ENCODE measurements around the gene TCTN2.

Gene TCTN2

DNA sequence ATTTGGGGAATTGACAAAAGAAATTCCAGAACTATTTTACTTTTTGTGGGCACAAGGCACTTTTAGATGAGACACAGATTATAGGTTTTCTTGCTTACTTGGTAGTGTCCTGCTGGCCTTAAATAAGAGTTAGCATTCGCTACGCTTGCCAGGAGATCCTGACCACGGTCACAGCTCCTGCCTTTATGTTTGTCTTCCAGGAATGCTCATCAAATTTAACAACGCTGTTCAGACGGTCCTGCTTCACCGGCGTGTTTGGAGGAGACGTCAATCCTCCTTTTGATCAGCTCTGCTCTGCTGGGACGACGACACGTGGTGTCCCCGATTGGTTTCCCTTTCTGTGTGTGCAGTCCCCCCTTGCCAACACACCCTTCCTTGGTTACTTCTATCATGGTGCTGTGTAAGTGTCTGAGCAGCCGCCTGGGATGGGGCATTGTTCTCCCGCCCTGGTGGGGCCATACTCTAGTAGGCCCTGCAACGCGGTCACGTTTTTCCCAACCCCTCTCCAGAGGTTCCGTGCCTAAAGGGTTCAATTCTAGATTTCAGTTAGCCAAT, 15.8 kb downstream of the TCTN2 start:
- Histone ChIP-seq H3K4me3 (ENCODE audit: insufficient read length, low read depth) (no peak overlapping the region), H3K27me3 (ENCODE audit: insufficient read depth, insufficient read length) (no peaks in the 10 kb centered on the region), H3K4me1 (ENCODE audit: insufficient read depth, insufficient read length) (no peaks in the 10 kb centered on the region), H3K9me3 (ENCODE audit: insufficient read depth, low read length) (no peaks in the 10 kb centered on the region), H3K9ac (ENCODE audit: insufficient read length, low read depth) (no peak overlapping the region), H3K36me3 (ENCODE audit: insufficient read depth, insufficient read length, low read length) (peaks cover 36% of the 10 kb centered on the region)
- no peak for DNase-seq (ENCODE audit: low read depth, low spot score)
- TF ChIP-seq YY1 (IDR thresholded peaks at IDR 0.05; ENCODE audit: insufficient read depth, insufficient read length) (no peak), SUZ12 (IDR thresholded peaks at IDR 0.05; ENCODE audit: extremely low read depth, insufficient read depth, insufficient read length) (no peak), ZNF274 (IDR thresholded peaks at IDR 0.05; ENCODE audit: low read depth, low read length) (no peak)

DNA sequence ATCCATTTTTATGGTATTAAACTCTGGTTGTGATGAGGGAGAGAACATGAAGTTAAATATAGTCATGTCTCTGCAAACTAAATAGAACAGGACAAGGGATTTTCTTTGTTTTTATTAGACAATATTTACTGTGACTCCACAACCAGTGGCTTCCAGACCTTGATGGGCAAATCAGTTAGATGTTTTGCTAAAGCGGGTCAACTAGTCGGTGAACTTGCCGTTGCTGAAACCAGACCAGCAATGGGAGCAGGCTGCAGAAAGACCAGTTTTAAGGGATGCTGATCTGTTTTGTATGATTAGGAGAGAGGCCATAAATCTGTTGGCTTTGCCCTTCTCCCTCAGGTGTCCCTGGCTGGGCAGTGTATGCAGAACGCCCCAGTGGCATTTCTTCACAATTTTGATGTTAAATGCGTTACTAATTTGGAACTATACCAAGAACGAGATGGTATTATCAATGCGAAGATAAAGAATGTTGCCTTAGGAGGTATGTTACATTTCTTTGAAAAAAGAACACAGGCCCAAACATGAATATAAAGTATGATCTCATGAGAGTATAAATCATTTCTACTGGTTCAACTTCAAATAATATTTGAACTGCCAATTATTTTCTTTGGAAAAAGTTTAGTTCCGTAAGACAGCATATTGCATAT, 19.4 kb downstream of the TCTN2 start:
- H3K9ac ChIP-seq (ENCODE audit: insufficient read length, low read depth) = no peak overlapping the region
- TF ChIP-seq SUZ12 (IDR thresholded peaks at IDR 0.05; ENCODE audit: extremely low read depth, insufficient read depth, insufficient read length) (no peak), YY1 (IDR thresholded peaks at IDR 0.05; ENCODE audit: insufficient read depth, insufficient read length) (no peak), ZNF274 (IDR thresholded peaks at IDR 0.05; ENCODE audit: low read depth, low read length) (no peak)
- H3K36me3 ChIP-seq (ENCODE audit: insufficient read depth, insufficient read length, low read length) = peaks cover 40% of the 10 kb centered on the region
- H3K4me3 ChIP-seq (ENCODE audit: insufficient read length, low read depth) = no peak overlapping the region
- no peaks in the 10 kb centered on the region for H3K9me3 ChIP-seq (ENCODE audit: insufficient read depth, low read length)
- H3K4me1 ChIP-seq (ENCODE audit: insufficient read depth, insufficient read length) = no peaks in the 10 kb centered on the region
- DNase-seq (ENCODE audit: low read depth, low spot score) = no peak
- H3K27me3 ChIP-seq (ENCODE audit: insufficient read depth, insufficient read length) = no peaks in the 10 kb centered on the region

DNA sequence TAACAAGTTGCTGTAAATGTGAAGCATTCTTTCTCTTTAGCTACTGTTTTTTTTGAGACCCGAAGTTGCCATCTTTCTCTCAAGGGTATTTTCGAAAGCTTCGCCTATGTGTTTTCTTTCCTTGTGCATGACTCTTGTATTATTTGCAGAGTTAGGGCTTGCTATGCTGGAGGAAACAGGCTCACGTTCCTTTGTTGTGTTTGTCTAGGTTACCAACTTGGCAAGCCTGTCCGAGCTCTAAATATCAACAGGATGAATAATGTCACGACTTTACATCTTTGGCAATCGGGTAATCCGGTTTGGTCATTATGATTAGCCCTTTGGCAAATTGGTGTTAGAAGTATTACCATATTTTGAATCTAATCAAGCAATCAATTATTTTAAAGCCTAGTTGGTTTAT, 25.3 kb downstream of the TCTN2 start:
- no peaks in the 10 kb centered on the region for H3K27me3 ChIP-seq (ENCODE audit: insufficient read depth, insufficient read length)
- TF ChIP-seq ZNF274 (IDR thresholded peaks at IDR 0.05; ENCODE audit: low read depth, low read length) (no peak), YY1 (IDR thresholded peaks at IDR 0.05; ENCODE audit: insufficient read depth, insufficient read length) (no peak), SUZ12 (IDR thresholded peaks at IDR 0.05; ENCODE audit: extremely low read depth, insufficient read depth, insufficient read length) (no peak)
- H3K9me3 ChIP-seq (ENCODE audit: insufficient read depth, low read length) = no peaks in the 10 kb centered on the region
- no peak overlapping the region for H3K4me3 ChIP-seq (ENCODE audit: insufficient read length, low read depth)
- no peak overlapping the region for H3K9ac ChIP-seq (ENCODE audit: insufficient read length, low read depth)
- peaks cover 50% of the 10 kb centered on the region for H3K36me3 ChIP-seq (ENCODE audit: insufficient read depth, insufficient read length, low read length)
- no peaks in the 10 kb centered on the region for H3K4me1 ChIP-seq (ENCODE audit: insufficient read depth, insufficient read length)
- no peak for DNase-seq (ENCODE audit: low read depth, low spot score)

DNA sequence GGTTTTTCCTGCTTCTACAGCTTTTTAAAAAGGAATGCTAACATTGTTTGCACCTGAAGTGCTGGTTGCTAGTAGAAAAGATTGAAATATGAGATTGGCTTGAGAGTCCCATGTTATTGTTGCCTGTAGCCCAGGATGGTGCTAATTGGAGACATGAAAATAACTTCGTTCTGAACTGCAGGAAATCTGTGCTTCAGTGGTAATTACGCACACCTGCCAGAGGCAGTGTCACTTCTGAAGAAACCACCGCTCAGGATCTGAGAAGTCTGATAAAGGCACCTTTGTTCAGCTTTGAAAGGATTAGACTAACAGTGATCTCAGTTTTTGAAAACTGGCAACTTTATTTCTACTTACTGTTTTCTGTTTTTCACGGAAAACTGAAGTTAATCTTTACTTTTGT, 25.7 kb downstream of the TCTN2 start:
- TF ChIP-seq YY1 (IDR thresholded peaks at IDR 0.05; ENCODE audit: insufficient read depth, insufficient read length) (no peak), ZNF274 (IDR thresholded peaks at IDR 0.05; ENCODE audit: low read depth, low read length) (no peak), SUZ12 (IDR thresholded peaks at IDR 0.05; ENCODE audit: extremely low read depth, insufficient read depth, insufficient read length) (no peak)
- H3K27me3 ChIP-seq (ENCODE audit: insufficient read depth, insufficient read length) = no peaks in the 10 kb centered on the region
- H3K36me3 ChIP-seq (ENCODE audit: insufficient read depth, insufficient read length, low read length) = peaks cover 49% of the 10 kb centered on the region
- H3K4me3 ChIP-seq (ENCODE audit: insufficient read length, low read depth) = no peak overlapping the region
- H3K9ac ChIP-seq (ENCODE audit: insufficient read length, low read depth) = no peak overlapping the region
- H3K4me1 ChIP-seq (ENCODE audit: insufficient read depth, insufficient read length) = no peaks in the 10 kb centered on the region
- DNase-seq (ENCODE audit: low read depth, low spot score) = no peak
- H3K9me3 ChIP-seq (ENCODE audit: insufficient read depth, low read length) = no peaks in the 10 kb centered on the region

DNA sequence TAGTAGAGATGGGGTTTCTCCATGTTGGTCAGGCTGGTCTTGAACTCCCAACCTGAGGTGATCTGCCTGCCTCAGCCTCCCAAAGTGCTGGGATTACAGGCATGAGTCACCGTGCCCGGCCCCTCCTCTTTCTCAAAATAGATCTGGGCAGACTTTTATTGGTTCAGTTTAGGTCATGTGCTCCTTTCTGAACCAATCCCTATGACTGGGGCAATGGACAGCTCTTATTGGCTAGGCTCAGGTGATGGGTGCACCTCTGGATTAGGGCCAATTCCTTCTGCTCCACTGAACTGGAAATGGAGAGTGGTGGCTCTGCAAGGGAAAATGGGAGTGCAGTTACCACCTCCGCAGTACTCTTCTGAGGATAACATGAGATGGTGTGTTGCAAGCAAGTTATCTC, 35.0 kb downstream of the TCTN2 start:
- DNase-seq (ENCODE audit: low read depth, low spot score) = no peak
- Histone ChIP-seq H3K4me1 (ENCODE audit: insufficient read depth, insufficient read length) (peaks cover under 1% of the 10 kb centered on the region), H3K9me3 (ENCODE audit: insufficient read depth, low read length) (no peaks in the 10 kb centered on the region), H3K27me3 (ENCODE audit: insufficient read depth, insufficient read length) (no peaks in the 10 kb centered on the region), H3K4me3 (ENCODE audit: insufficient read length, low read depth) (no peak overlapping the region), H3K36me3 (ENCODE audit: insufficient read depth, insufficient read length, low read length) (peaks cover 38% of the 10 kb centered on the region), H3K9ac (ENCODE audit: insufficient read length, low read depth) (no peak overlapping the region)
- TF ChIP-seq YY1 (IDR thresholded peaks at IDR 0.05; ENCODE audit: insufficient read depth, insufficient read length) (no peak), SUZ12 (IDR thresholded peaks at IDR 0.05; ENCODE audit: extremely low read depth, insufficient read depth, insufficient read length) (no peak), ZNF274 (IDR thresholded peaks at IDR 0.05; ENCODE audit: low read depth, low read length) (no peak)

DNA sequence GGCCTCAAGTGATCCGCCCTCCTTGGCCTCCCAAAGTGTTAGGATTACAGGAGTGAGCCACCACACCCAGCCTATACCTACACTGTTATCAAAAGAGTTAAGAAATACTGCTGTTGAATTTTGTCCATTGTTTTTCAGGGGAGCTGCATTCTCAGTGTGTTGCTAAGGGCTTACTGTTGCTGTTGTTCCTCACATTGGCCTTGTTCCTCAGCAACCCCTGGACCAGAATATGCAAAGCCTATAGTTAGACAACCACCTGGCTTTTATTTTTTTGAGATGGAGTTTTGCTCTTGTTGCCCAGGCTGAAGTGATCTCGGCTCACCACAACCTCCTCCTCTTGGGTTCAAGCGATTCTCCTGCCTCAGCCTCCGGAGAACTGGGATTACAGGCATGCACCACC, 36.6 kb downstream of the TCTN2 start:
- H3K4me3 ChIP-seq (ENCODE audit: insufficient read length, low read depth) = no peak overlapping the region
- no peak for TF ChIP-seq SUZ12 (IDR thresholded peaks at IDR 0.05; ENCODE audit: extremely low read depth, insufficient read depth, insufficient read length)
- TF ChIP-seq ZNF274 (IDR thresholded peaks at IDR 0.05; ENCODE audit: low read depth, low read length) = no peak
- TF ChIP-seq YY1 (IDR thresholded peaks at IDR 0.05; ENCODE audit: insufficient read depth, insufficient read length) = no peak
- H3K27me3 ChIP-seq (ENCODE audit: insufficient read depth, insufficient read length) = no peaks in the 10 kb centered on the region
- DNase-seq (ENCODE audit: low read depth, low spot score) = no peak
- no peaks in the 10 kb centered on the region for H3K9me3 ChIP-seq (ENCODE audit: insufficient read depth, low read length)
- H3K4me1 ChIP-seq (ENCODE audit: insufficient read depth, insufficient read length) = peaks cover 5% of the 10 kb centered on the region
- H3K9ac ChIP-seq (ENCODE audit: insufficient read length, low read depth) = no peak overlapping the region
- H3K36me3 ChIP-seq (ENCODE audit: insufficient read depth, insufficient read length, low read length) = peaks cover 27% of the 10 kb centered on the region

DNA sequence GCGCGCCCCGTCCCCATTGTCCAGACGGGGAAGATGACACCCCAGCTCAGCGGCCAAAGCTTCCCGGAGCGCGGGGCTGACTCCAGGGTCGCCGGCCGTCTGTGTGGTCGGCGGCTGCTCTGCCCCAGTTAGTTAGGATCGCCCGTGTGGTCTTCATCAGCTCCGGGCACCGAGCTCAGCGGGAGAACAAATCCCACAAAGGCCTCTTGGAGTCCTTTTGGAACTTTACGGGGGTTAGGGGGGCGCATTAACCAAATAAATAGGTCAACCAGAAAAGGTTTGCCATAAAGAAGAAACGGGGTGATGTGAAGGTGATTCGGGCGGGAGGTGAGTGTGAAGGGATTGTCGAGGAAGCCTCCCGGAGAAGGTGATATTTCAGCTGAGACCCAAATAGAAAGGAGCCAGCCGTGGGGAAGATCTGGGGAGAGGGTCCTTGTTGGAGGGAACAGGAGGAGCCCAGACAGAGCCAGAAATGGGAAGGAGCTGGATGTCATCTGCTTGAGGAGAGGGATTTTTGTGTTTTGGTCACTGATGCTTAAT, 41.9 kb downstream of the TCTN2 start:
- DNase-seq (ENCODE audit: low read depth, low spot score) = no peak
- peak overlapping the region; percentile 96 for H3K9ac ChIP-seq (ENCODE audit: insufficient read length, low read depth)
- H3K36me3 ChIP-seq (ENCODE audit: insufficient read depth, insufficient read length, low read length) = peaks cover 15% of the 10 kb centered on the region
- H3K4me1 ChIP-seq (ENCODE audit: insufficient read depth, insufficient read length) = peaks cover 6% of the 10 kb centered on the region
- no peaks in the 10 kb centered on the region for H3K27me3 ChIP-seq (ENCODE audit: insufficient read depth, insufficient read length)
- no peaks in the 10 kb centered on the region for H3K9me3 ChIP-seq (ENCODE audit: insufficient read depth, low read length)
- TF ChIP-seq YY1 (IDR thresholded peaks at IDR 0.05; ENCODE audit: insufficient read depth, insufficient read length) = no peak
- TF ChIP-seq SUZ12 (IDR thresholded peaks at IDR 0.05; ENCODE audit: extremely low read depth, insufficient read depth, insufficient read length) = no peak
- no peak for TF ChIP-seq ZNF274 (IDR thresholded peaks at IDR 0.05; ENCODE audit: low read depth, low read length)
- peak overlapping the region; percentile 97 for H3K4me3 ChIP-seq (ENCODE audit: insufficient read length, low read depth)
